ENCODE data around the gene KIF26B. TPM values are rescaled to one million over a fixed set of nuclear protein-coding genes. Genes with fewer than 3 reads are reported as not detected.
A peak's percentile ranks its signal among the peaks of the same experiment; 100 is the strongest.

Gene KIF26B
- polyA plus RNA-seq, 6 donors from 2014 or later = 0.01 to 0.04 TPM; not detected in 4

DNA sequence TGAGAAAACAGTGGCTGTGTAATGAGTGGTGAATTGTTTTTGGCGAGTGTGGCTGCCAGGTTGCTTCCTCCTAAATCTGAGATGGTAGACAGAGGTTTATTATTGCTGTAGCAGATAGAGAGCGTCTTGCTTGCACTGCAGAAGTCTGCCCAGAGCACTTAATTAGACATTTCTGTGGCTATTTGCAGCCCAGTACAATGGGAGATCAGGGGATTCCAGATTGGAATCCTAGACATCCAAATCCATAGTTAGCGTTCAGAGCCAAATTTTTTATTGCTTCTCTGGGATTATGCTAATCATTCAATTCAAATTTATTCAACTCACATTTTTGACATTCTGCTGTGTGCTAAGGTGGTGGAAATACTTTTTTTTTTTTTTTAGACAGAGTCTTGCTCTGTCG lies 30.0 kb downstream of the KIF26B start:
- Mint-ChIP-seq H3K27me3 (peaks cover under 1 to 8% (median 7%) of the 10 kb centered on the region in 3 donors), H3K36me3 (no peaks in the 10 kb centered on the region), H3K4me1 (peaks cover 2 to 5% (median 3%) of the 10 kb centered on the region in 3 donors), H3K9me3 (peaks cover 0 to 5% (median 0%) of the 10 kb centered on the region in 7 donors), H3K4me3 (no peak overlapping the region), H3K27ac (no peak overlapping the region)
- no peak for DNase-seq
- no peak for ATAC-seq (ENCODE audit: low read depth in 2 of 2)

DNA sequence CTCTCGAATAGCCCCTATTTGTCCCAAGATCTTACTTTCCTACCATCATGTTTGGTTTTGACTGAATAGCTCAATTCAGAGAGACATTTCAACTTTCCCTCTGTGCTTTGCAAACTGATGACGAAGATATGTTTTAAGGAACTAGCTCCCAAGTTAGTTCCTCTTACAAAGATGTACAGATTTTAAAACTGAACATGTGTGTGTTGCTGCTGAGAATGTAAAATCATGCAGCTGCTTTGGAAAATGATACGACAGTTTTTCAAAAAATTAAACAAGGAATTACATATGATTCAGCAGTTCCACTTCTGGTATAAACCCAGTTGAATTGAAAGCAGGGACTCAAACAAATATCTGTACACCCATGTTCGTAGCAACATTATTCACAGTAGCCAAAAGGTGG lies 33.6 kb downstream of the KIF26B start:
- H3K36me3 Mint-ChIP-seq = no peaks in the 10 kb centered on the region
- DNase-seq (no peak), ATAC-seq (ENCODE audit: low read depth in 2 of 2) (no peak)
- H3K27ac Mint-ChIP-seq = no peak overlapping the region
- H3K27me3 Mint-ChIP-seq = peaks cover 0 to 8% (median 7%) of the 10 kb centered on the region in 3 donors
- H3K9me3 Mint-ChIP-seq = peaks cover 0 to 5% (median 0%) of the 10 kb centered on the region in 7 donors
- H3K4me1 Mint-ChIP-seq = peaks cover 0 to 3% (median 2%) of the 10 kb centered on the region in 3 donors
- H3K4me3 Mint-ChIP-seq = no peak overlapping the region

DNA sequence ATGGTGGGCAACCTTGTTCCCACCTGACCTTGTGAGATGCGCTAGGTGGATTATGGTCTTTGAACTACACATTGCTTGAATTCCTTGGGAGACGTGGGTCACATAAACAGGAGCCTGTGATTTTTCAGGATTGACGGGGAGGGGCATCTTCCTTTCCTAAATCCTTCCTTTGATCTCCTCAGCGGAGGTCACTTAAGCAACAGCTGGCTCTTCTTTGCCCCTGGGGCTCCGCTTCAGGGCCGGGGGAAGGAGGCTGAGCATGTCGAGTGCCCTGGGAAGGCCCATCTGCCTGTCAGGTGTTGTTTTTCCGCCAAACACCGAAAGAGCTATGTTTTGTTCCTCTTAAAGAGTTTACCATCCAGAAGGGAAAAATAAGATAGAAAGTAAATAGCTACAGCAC lies 40.6 kb downstream of the KIF26B start:
- Mint-ChIP-seq H3K27ac (no peak overlapping the region), H3K36me3 (no peaks in the 10 kb centered on the region), H3K27me3 (peaks cover 0 to 28% (median 24%) of the 10 kb centered on the region in 3 donors), H3K9me3 (peaks cover 0 to 2% (median 0%) of the 10 kb centered on the region in 7 donors), H3K4me1 (peaks cover 0 to 3% (median 2%) of the 10 kb centered on the region in 3 donors), H3K4me3 (no peak overlapping the region)
- ATAC-seq (ENCODE audit: low read depth in 2 of 2) (no peak), DNase-seq (no peak)

DNA sequence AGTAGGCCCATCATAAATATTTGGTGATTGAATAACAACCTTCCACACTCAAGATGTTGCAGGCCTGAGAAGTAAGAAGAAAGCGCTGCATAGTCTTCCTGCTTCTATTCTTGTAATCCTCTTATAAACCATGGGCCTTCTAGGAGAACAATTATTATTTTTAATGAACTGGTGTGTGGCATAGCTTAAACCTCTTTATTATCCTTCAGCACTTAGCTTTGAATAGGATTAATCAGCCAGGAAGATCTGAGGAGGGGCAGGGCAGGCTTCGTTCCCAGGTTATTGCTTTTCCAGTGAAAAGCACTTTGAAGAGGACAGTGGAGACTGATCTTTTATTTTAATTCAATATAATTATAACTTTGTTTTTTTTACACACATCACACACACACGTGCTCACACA lies 42.3 kb downstream of the KIF26B start:
- DNase-seq = no peak
- Mint-ChIP-seq H3K4me3 (no peak overlapping the region), H3K36me3 (no peaks in the 10 kb centered on the region), H3K27ac (no peak overlapping the region), H3K27me3 (peaks cover 4 to 33% (median 33%) of the 10 kb centered on the region in 3 donors), H3K4me1 (peaks cover 0 to 3% (median 2%) of the 10 kb centered on the region in 3 donors), H3K9me3 (peaks cover 0 to 2% (median 0%) of the 10 kb centered on the region in 7 donors)
- no peak for ATAC-seq (ENCODE audit: low read depth in 2 of 2)

DNA sequence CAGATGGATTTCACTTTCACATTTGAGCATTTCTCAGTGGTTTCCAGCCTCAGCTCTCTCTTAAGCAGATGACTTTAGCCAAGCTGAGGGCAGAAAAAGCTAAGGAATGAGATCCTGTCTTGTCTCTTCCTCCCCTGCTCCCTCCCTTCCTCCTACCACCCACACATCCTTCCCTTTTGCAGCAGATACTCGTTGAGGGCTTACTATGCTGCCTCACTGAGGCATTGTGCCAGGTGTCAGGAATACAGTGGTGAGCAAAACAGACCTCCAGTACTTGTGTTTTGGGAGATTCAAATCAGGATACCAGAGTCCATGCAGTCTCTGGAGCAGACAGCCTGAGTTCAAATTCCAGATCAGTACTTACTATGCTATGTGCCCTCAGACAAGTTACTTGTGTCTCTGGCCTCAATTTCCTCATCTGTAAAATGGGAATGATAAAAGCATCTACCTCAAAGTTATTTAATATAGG lies 43.2 kb downstream of the KIF26B start:
- Mint-ChIP-seq H3K4me1 (peaks cover 0 to 3% (median 2%) of the 10 kb centered on the region in 3 donors), H3K4me3 (no peak overlapping the region), H3K36me3 (no peaks in the 10 kb centered on the region), H3K27me3 (peaks cover 4 to 33% (median 33%) of the 10 kb centered on the region in 3 donors), H3K9me3 (peaks cover 0 to 2% (median 0%) of the 10 kb centered on the region in 7 donors), H3K27ac (peak overlapping the region in 1 of 6 donors; percentile 29)
- DNase-seq = no peak
- ATAC-seq (ENCODE audit: low read depth in 2 of 2) = no peak

DNA sequence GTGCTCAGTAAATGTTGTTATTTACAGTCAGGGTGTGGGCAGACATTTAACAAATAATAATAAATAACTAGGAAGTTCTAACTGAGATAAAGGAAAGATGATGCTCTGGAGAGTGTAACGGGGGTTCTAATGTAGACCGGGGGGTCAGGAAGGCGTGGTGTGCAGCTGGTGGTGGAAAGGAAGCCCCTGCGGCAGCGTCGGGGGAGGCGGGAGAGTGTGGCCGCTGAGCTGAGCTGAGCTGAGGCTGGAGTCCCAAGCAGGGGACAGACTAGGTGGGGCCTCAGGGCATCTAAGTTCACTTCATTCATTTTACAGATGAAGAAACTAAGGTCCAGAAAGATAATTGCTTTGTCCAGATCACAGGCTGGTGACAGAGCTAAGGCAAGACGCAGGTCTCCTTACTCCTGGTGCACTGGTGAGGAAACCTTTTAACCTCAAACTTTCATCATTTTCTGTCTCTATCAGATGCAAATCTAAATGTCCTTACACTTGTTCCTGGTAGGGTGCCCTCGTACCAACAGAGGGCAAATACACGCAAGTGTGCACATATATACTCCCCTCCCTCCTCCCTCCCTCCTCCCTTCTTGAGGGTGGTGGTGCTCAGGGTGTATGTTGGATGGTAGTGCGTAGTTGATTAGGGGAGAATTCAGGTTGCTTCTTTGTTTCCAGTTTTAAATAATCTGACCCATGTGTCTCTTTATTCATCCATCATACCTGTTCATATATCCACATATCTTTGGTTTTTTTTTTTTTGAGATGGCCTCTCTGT lies 44.1 kb downstream of the KIF26B start:
- no peak for DNase-seq
- Mint-ChIP-seq H3K27ac (peak overlapping the region in 1 of 6 donors; percentile 90), H3K4me1 (peaks cover 0 to 3% (median 2%) of the 10 kb centered on the region in 3 donors), H3K36me3 (no peaks in the 10 kb centered on the region), H3K27me3 (peaks cover 4 to 33% (median 33%) of the 10 kb centered on the region in 3 donors), H3K4me3 (no peak overlapping the region), H3K9me3 (peaks cover 0 to 2% (median 0%) of the 10 kb centered on the region in 7 donors)
- ATAC-seq (ENCODE audit: low read depth in 2 of 2) = no peak

DNA sequence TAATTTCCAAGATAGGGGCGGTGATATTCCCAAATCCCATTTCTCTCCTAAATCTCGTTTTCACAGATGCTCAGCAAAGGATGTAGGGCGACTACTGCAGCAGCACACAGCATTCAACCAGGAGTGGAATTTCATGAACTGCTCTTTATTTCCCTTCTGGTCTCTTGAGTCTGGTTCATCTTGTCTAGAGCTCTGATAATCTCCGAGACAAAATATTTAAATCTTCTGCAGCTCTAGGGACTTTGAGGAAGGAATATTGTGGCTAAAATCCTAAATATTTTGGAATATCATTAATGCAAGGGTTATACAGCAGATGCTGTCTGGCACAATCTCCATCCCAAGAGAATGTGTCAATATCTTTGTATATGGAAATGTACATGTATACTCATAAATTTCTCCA lies 45.4 kb downstream of the KIF26B start:
- Mint-ChIP-seq H3K27me3 (peaks cover 4 to 33% (median 33%) of the 10 kb centered on the region in 3 donors), H3K27ac (no peak overlapping the region), H3K4me3 (no peak overlapping the region), H3K36me3 (no peaks in the 10 kb centered on the region), H3K4me1 (peaks cover 0 to 3% (median 2%) of the 10 kb centered on the region in 3 donors), H3K9me3 (peaks cover 0 to 4% (median 0%) of the 10 kb centered on the region in 7 donors)
- ATAC-seq (ENCODE audit: low read depth in 2 of 2) = no peak
- DNase-seq = no peak

DNA sequence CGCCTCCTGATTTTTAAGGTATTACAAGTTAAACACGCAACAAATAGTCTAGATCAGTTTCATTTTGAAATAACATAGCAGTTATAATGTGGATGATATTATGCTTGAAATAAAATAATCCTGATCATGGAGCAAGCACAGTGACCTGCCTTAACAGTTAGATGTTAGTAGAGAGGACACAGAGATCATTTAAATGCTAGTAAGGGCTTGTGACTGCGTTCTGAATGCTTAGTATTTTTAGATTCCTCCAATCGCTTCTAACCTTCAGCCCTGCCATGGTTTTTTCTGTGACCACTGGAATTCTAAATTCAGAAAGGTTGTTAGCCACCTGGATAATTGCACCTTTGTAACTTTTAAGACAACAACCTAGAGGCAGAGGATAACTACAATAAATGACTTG lies 46.4 kb downstream of the KIF26B start:
- DNase-seq = no peak
- H3K4me3 Mint-ChIP-seq = no peak overlapping the region
- H3K4me1 Mint-ChIP-seq = peaks cover 0 to 3% (median 2%) of the 10 kb centered on the region in 3 donors

DNA sequence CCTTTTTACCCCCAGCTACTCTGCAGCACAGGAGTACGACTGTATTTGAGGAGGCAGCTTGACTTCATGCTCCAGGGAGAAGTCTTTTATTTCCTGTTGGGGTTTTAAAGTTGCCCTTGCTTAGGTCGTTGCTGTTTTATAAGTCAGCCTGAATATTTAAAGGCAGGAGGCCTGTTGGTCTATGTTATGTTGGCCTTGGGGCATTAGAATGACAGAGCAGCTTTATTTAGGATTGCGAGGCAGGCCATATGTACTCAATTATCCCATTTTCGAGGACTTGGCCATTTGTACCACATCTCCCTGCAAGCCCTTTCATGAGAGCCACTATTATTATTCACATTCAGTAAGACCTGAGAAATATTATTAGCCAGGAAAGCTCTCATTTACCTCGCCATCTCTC lies 47.0 kb downstream of the KIF26B start:
- Mint-ChIP-seq H3K4me3 (no peak overlapping the region), H3K4me1 (peaks cover 0 to 3% (median 2%) of the 10 kb centered on the region in 3 donors), H3K27ac (no peak overlapping the region), H3K36me3 (peaks cover 4 to 7% of the 10 kb centered on the region in 2 donors), H3K27me3 (peaks cover 4 to 33% (median 27%) of the 10 kb centered on the region in 3 donors), H3K9me3 (peaks cover 5 to 9% (median 8%) of the 10 kb centered on the region in 7 donors)
- ATAC-seq (ENCODE audit: low read depth in 2 of 2) = no peak
- no peak for DNase-seq

More for the DNA sequence above, 46.4 kb downstream of the KIF26B start:
- ATAC-seq (ENCODE audit: low read depth in 2 of 2) = no peak
- H3K27ac Mint-ChIP-seq = no peak overlapping the region
- peaks cover under 1 to 1% of the 10 kb centered on the region in 2 donors for H3K36me3 Mint-ChIP-seq
- peaks cover 4 to 33% (median 33%) of the 10 kb centered on the region in 3 donors for H3K27me3 Mint-ChIP-seq
- peaks cover under 1 to 5% (median 3%) of the 10 kb centered on the region in 7 donors for H3K9me3 Mint-ChIP-seq

DNA sequence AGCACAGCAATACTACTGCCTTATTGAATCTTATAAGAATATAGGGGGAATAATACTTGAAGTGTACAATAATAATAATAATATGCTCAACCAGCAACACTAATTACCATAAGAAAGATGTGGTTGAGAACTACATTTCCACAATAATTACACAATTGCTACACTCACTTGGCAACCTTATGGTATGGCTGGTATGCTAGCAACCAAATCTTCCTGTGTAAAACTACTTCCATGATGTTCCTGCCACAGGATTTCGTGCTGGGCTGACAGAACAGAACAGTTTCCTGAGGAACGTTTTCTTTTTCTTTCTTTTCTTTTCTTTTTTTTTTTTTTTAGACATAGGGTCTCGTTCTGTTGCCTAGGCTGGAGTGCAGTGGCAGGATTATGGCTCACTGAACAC lies 50.6 kb downstream of the KIF26B start:
- Mint-ChIP-seq H3K27me3 (peaks cover 5 to 9% (median 8%) of the 10 kb centered on the region in 3 donors), H3K9me3 (peaks cover 13 to 28% (median 19%) of the 10 kb centered on the region in 7 donors), H3K27ac (no peak overlapping the region), H3K4me1 (no peaks in the 10 kb centered on the region), H3K4me3 (no peak overlapping the region), H3K36me3 (peaks cover 4 to 12% of the 10 kb centered on the region in 2 donors)
- ATAC-seq (ENCODE audit: low read depth in 2 of 2) (no peak), DNase-seq (no peak)

DNA sequence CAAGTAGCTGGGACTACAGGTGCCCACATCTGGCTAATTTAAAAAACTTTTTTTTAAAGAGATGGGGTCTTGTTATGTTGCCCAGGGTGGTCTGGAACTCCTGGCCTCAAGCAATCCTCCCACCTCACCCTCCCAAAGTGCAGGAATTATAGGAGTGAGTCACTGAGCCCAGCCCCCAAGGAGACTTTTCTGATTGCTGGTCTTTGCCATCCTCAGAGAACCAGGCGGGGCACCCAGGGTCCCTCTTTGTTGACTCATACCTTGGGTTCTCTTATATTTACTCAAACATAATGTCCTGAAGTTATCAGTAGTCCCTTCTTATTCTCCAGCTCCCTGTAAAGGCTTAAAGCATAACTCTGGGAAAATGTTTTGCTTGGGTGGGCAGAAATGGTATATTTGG lies 51.1 kb downstream of the KIF26B start:
- peaks cover 13 to 28% (median 19%) of the 10 kb centered on the region in 7 donors for H3K9me3 Mint-ChIP-seq
- peaks cover 5 to 9% (median 6%) of the 10 kb centered on the region in 3 donors for H3K27me3 Mint-ChIP-seq
- ATAC-seq (ENCODE audit: low read depth in 2 of 2) (no peak), DNase-seq (no peak)
- H3K36me3 Mint-ChIP-seq = peaks cover 4 to 12% of the 10 kb centered on the region in 2 donors
- H3K27ac Mint-ChIP-seq = no peak overlapping the region
- no peak overlapping the region for H3K4me3 Mint-ChIP-seq
- no peaks in the 10 kb centered on the region for H3K4me1 Mint-ChIP-seq

DNA sequence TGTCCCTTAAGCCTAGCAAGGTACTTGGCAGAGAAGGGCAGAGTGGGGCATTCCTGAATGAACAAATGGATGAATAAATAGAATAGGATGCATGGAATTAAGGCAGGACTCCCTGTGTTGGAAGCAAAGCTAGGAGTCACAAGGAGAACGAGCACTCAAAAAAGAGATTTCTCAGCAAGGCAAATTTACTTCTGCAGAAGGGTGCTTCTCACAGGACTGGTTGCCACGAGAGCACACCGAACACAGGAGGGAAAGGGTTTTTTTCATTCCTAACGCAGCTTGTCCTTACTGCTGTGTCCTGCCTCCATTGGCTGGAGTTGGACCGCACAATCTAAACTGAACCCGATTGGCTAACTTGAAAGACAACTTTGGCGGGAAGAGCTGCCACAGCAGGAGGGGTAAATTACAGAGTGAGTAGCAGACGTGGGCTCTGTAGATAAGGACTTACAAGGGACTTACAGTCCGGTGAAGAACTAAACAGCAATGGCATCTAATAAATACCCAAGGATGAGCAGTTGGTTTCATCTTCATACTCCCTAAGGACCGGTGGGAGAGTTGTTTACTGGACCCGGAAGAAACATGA lies 52.4 kb downstream of the KIF26B start:
- Mint-ChIP-seq H3K27ac (no peak overlapping the region), H3K36me3 (peaks cover 4 to 12% of the 10 kb centered on the region in 2 donors), H3K4me1 (no peaks in the 10 kb centered on the region), H3K9me3 (peaks cover 13 to 28% (median 19%) of the 10 kb centered on the region in 7 donors), H3K4me3 (no peak overlapping the region), H3K27me3 (peaks cover 0 to 5% (median 0%) of the 10 kb centered on the region in 3 donors)
- ATAC-seq (ENCODE audit: low read depth in 2 of 2) (no peak), DNase-seq (no peak)

DNA sequence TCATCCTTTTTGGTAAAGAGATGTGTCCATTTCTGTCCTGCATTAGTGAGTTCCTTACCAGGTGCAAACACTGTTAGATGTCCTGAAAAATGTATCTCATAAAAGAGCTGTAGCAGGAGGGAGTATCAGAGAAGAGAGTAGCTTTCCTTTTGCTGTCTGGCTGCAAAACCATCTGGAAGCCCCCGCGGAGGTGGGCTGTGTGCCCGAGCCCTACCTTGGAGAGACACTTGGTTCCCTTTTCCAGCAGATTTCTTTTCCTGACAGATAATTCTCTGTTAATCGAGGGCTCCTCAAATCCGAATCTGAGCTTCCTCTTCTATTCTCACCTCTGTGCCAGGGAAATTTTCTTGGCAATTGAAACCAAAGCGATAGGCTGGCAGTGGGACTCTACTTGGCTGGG lies 53.0 kb downstream of the KIF26B start:
- H3K36me3 Mint-ChIP-seq = peaks cover 4 to 12% of the 10 kb centered on the region in 2 donors
- peak overlapping the region in 1 of 6 donors; percentile 9 for H3K27ac Mint-ChIP-seq
- DNase-seq (no peak), ATAC-seq (ENCODE audit: low read depth in 2 of 2) (no peak)
- H3K4me3 Mint-ChIP-seq = no peak overlapping the region
- H3K4me1 Mint-ChIP-seq = no peaks in the 10 kb centered on the region
- peaks cover 0 to 5% (median 0%) of the 10 kb centered on the region in 3 donors for H3K27me3 Mint-ChIP-seq
- peaks cover 13 to 30% (median 19%) of the 10 kb centered on the region in 7 donors for H3K9me3 Mint-ChIP-seq

Measured in naive B cell (primary cell).